PC-3 (cell line): Measurements from ENCODE around the gene CA9. TPM values are rescaled to one million over a fixed set of nuclear protein-coding genes. Genes with fewer than 3 reads are reported as not detected.

ENCODE experiments used
- ATAC-seq: fragments of 200-7000 bp; cut with Tn5 transposase; 2 replicates; pipeline ENCODE4 v1.9.1; 2020; ENCODE audit warnings: mild to moderate bottlenecking, moderate library complexity
- BruUV-seq: library from RNA; stranded (reverse); fragments of 400-500 nt; replicated peaks from 2 replicates; lab custom pipeline; 2021; lab: Mats Ljungman, UMichigan
- CTCF ChIA-PET: fragments of 300-600 bp; sonication (Branson Sonifier 250); formaldehyde crosslinking; loops from one replicate; lab custom pipeline; 2022; ENCODE audit warnings: antibody characterized with exemption; lab: Charles Lee
- POLR2A ChIA-PET: fragments of 300-600 bp; sonication (Branson Sonifier 250); formaldehyde crosslinking; loops from one replicate; lab custom pipeline; 2022; ENCODE audit warnings: antibody characterized with exemption; ENCODE audit not compliant: unreplicated experiment; lab: Charles Lee
- DNase-seq: peaks from one replicate; pipeline ENCODE4 v3.0.0-alpha.2; 2015
- H2AFZ ChIP-seq: fragments of 300-600 bp; sonication (generic); 2 replicates; pipeline ENCODE4 v1.6.0; 2016; ENCODE audit warnings: antibody characterized with exemption, low read length
- H3F3A ChIP-seq: fragments of 300-600 bp; sonication (generic); one replicate; pipeline ENCODE4 v1.6.0; 2017; ENCODE audit warnings: antibody characterized with exemption, low read length, control low read depth, mild to moderate bottlenecking; ENCODE audit not compliant: unreplicated experiment
- H3K27ac ChIP-seq: fragments of 300-600 bp; sonication (generic); 2 replicates; pipeline ENCODE4 v1.5.1; 2016; ENCODE audit warnings: mild to moderate bottlenecking, low read length
- H3K27me3 ChIP-seq: fragments of 300-600 bp; sonication (generic); 2 replicates; pipeline ENCODE4 v1.6.1; 2016; ENCODE audit warnings: low read length, mixed read lengths
- H3K36me3 ChIP-seq: fragments of 300-600 bp; sonication (generic); 2 replicates; pipeline ENCODE4 v1.6.1; 2016; ENCODE audit warnings: low read depth, mixed run types, low read length, mixed read lengths
- H3K4me1 ChIP-seq: fragments of 300-600 bp; sonication (generic); 2 replicates; pipeline ENCODE4 v1.5.1; 2016; ENCODE audit warnings: low read length; ENCODE audit not compliant: insufficient read depth
- H3K4me2 ChIP-seq: fragments of 300-600 bp; sonication (generic); 2 replicates; pipeline ENCODE4 v1.6.0; 2016; ENCODE audit warnings: low read length
- H3K4me3 ChIP-seq: fragments of 300-600 bp; sonication (generic); 2 replicates; pipeline ENCODE4 v1.5.1; 2016; ENCODE audit warnings: mild to moderate bottlenecking, low read length, mixed read lengths
- H3K79me2 ChIP-seq: fragments of 300-600 bp; sonication (generic); 2 replicates; pipeline ENCODE4 v1.6.1; 2017; ENCODE audit warnings: low read length, mixed read lengths
- H3K9ac ChIP-seq: fragments of 300-600 bp; sonication (generic); 2 replicates; pipeline ENCODE4 v1.6.0; 2016; ENCODE audit warnings: mild to moderate bottlenecking, low read length
- H3K9me2 ChIP-seq: fragments of 300-600 bp; sonication (generic); replicated peaks from 2 replicates; pipeline ENCODE4 v1.6.1; 2016; ENCODE audit warnings: mixed run types, low read length, mixed read lengths
- H3K9me3 ChIP-seq: fragments of 300-600 bp; sonication (generic); 2 replicates; pipeline ENCODE4 v1.6.1; 2016; ENCODE audit warnings: low read length, mixed read lengths
- H4K20me1 ChIP-seq: fragments of 300-600 bp; sonication (generic); 2 replicates; pipeline ENCODE4 v1.6.1; 2016; ENCODE audit warnings: low read length, mixed read lengths
- EZH2 ChIP-seq: fragments of 300-600 bp; sonication (generic); IDR thresholded peaks from one replicate; pipeline ENCODE4 v1.6.1; 2017; ENCODE audit warnings: antibody characterized with exemption, mild to moderate bottlenecking, low read length; ENCODE audit not compliant: unreplicated experiment
- EZH2phosphoT487 ChIP-seq: fragments of 300-600 bp; sonication (generic); IDR thresholded peaks from 2 replicates; pipeline ENCODE4 v1.6.1; 2018; ENCODE audit warnings: mild to moderate bottlenecking, antibody characterized with exemption, low read length, borderline replicate concordance
- intact Hi-C: fragments of 100-400 bp; cut with micrococcal nuclease; formaldehyde crosslinking; loops from 2 replicates; pipeline ENCODE4 v1.9.0; 2023
- total RNA-seq: library from RNA; depleted of rRNA; stranded (reverse); fragments of >200 nt; gene quantifications from 2 replicates; pipeline ENCODE4 v1.2.3, GENCODE V29; 2014
- TF ChIP-seq, protein P1 (sequence below): fragments of 300-600 bp; sonication (generic); conservative IDR thresholded peaks from 2 replicates; pipeline ENCODE4 v1.5.1; 2017; ENCODE audit warnings: antibody characterized with exemption, low read depth, mild to moderate bottlenecking, low read length

CA9 gene
- total RNA-seq, 1 experiment from 2014 or later = 7.7 TPM

DNA sequence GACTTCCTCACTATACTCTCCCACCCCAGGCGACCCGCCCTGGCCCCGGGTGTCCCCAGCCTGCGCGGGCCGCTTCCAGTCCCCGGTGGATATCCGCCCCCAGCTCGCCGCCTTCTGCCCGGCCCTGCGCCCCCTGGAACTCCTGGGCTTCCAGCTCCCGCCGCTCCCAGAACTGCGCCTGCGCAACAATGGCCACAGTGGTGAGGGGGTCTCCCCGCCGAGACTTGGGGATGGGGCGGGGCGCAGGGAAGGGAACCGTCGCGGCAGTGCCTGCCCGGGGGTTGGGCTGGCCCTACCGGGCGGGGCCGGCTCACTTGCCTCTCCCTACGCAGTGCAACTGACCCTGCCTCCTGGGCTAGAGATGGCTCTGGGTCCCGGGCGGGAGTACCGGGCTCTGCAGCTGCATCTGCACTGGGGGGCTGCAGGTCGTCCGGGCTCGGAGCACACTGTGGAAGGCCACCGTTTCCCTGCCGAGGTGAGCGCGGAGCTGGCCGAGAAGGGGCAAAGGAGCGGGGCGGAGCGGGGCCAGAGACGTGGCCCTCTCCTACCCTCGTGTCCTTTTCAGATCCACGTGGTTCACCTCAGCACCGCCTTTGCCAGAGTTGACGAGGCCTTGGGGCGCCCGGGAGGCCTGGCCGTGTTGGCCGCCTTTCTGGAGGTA, 2.1 kb downstream of the CA9 start:
- H3K27ac ChIP-seq = no peak overlapping the region
- H3K36me3 ChIP-seq = no peaks in the 10 kb centered on the region
- intact Hi-C loops = no loop called here
- no peaks in the 10 kb centered on the region for H3K9me3 ChIP-seq
- no peak overlapping the region for H3K4me2 ChIP-seq
- no peaks in the 10 kb centered on the region for H3K9me2 ChIP-seq
- POLR2A ChIA-PET = no interaction called here
- TF ChIP-seq, protein P1, sequence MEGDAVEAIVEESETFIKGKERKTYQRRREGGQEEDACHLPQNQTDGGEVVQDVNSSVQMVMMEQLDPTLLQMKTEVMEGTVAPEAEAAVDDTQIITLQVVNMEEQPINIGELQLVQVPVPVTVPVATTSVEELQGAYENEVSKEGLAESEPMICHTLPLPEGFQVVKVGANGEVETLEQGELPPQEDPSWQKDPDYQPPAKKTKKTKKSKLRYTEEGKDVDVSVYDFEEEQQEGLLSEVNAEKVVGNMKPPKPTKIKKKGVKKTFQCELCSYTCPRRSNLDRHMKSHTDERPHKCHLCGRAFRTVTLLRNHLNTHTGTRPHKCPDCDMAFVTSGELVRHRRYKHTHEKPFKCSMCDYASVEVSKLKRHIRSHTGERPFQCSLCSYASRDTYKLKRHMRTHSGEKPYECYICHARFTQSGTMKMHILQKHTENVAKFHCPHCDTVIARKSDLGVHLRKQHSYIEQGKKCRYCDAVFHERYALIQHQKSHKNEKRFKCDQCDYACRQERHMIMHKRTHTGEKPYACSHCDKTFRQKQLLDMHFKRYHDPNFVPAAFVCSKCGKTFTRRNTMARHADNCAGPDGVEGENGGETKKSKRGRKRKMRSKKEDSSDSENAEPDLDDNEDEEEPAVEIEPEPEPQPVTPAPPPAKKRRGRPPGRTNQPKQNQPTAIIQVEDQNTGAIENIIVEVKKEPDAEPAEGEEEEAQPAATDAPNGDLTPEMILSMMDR = no peak
- no peak for TF ChIP-seq EZH2phosphoT487
- TF ChIP-seq EZH2 = no peak
- no peaks in the 10 kb centered on the region for H3K79me2 ChIP-seq
- H3F3A ChIP-seq = no peaks in the 10 kb centered on the region
- DNase-seq (no peak), ATAC-seq (peak; percentile 35; the same call in 1 of the 2 replicates)
- no peak overlapping the region for H3K9ac ChIP-seq
- no peaks in the 10 kb centered on the region for H3K27me3 ChIP-seq
- H4K20me1 ChIP-seq = no peaks in the 10 kb centered on the region
- no TSS peak for BruUV-seq
- no peak overlapping the region for H2AFZ ChIP-seq
- CTCF ChIA-PET = interaction anchor here (0.6 kb wide), 1 partner anchor 1649 kb away, joined by 3 read pairs; no protein-coding TSS in a partner anchor
- H3K4me3 ChIP-seq = no peak overlapping the region
- H3K4me1 ChIP-seq = peaks cover 6% of the 10 kb centered on the region; the same call in 1 of the 2 replicates

DNA sequence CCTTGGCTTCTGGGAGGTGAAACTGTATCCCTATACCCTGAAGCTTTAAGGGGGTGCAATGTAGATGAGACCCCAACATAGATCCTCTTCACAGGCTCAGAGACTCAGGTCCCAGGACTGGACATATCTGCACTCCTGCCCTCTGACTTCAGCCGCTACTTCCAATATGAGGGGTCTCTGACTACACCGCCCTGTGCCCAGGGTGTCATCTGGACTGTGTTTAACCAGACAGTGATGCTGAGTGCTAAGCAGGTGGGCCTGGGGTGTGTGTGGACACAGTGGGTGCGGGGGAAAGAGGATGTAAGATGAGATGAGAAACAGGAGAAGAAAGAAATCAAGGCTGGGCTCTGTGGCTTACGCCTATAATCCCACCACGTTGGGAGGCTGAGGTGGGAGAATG, 5.4 kb downstream of the CA9 start:
- TF ChIP-seq, protein P1 = no peak
- TF ChIP-seq EZH2phosphoT487 (no peak), EZH2 (no peak)
- no peaks in the 10 kb centered on the region for H3K9me2 ChIP-seq
- no peak overlapping the region for H3K27ac ChIP-seq
- no peak overlapping the region for H3K4me2 ChIP-seq
- DNase-seq = no peak
- ATAC-seq = no peak
- no peak overlapping the region for H3K9ac ChIP-seq
- no peak overlapping the region for H3K4me3 ChIP-seq
- no peak overlapping the region for H2AFZ ChIP-seq
- no peaks in the 10 kb centered on the region for H3F3A ChIP-seq
- H3K9me3 ChIP-seq = no peaks in the 10 kb centered on the region
- no peaks in the 10 kb centered on the region for H3K79me2 ChIP-seq
- no peaks in the 10 kb centered on the region for H3K27me3 ChIP-seq
- H3K36me3 ChIP-seq = no peaks in the 10 kb centered on the region
- intact Hi-C loops = no loop called here
- H4K20me1 ChIP-seq = no peaks in the 10 kb centered on the region
- CTCF ChIA-PET = no interaction called here
- POLR2A ChIA-PET = no interaction called here
- no TSS peak for BruUV-seq
- H3K4me1 ChIP-seq = no peaks in the 10 kb centered on the region

DNA sequence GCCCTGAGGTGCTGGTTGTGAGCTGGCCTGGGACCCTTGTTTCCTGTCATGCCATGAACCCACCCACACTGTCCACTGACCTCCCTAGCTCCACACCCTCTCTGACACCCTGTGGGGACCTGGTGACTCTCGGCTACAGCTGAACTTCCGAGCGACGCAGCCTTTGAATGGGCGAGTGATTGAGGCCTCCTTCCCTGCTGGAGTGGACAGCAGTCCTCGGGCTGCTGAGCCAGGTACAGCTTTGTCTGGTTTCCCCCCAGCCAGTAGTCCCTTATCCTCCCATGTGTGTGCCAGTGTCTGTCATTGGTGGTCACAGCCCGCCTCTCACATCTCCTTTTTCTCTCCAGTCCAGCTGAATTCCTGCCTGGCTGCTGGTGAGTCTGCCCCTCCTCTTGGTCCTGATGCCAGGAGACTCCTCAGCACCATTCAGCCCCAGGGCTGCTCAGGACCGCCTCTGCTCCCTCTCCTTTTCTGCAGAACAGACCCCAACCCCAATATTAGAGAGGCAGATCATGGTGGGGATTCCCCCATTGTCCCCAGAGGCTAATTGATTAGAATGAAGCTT, 6.1 kb downstream of the CA9 start:
- H2AFZ ChIP-seq = no peak overlapping the region
- no peaks in the 10 kb centered on the region for H3K9me3 ChIP-seq
- H3K4me1 ChIP-seq = no peaks in the 10 kb centered on the region
- CTCF ChIA-PET = no interaction called here
- TF ChIP-seq, protein P1 = no peak
- TF ChIP-seq EZH2phosphoT487 (no peak), EZH2 (no peak)
- no peaks in the 10 kb centered on the region for H3K9me2 ChIP-seq
- H4K20me1 ChIP-seq = no peaks in the 10 kb centered on the region
- no peak for DNase-seq
- POLR2A ChIA-PET = no interaction called here
- H3K4me2 ChIP-seq = no peak overlapping the region
- H3K9ac ChIP-seq = no peak overlapping the region
- no peak overlapping the region for H3K4me3 ChIP-seq
- no TSS peak for BruUV-seq
- intact Hi-C loops = no loop called here
- no peaks in the 10 kb centered on the region for H3F3A ChIP-seq
- H3K27ac ChIP-seq = no peak overlapping the region
- no peaks in the 10 kb centered on the region for H3K27me3 ChIP-seq
- no peaks in the 10 kb centered on the region for H3K36me3 ChIP-seq
- no peak for ATAC-seq
- no peaks in the 10 kb centered on the region for H3K79me2 ChIP-seq
